ENCODE data around the gene DLL1.

DLL1 gene

DNA sequence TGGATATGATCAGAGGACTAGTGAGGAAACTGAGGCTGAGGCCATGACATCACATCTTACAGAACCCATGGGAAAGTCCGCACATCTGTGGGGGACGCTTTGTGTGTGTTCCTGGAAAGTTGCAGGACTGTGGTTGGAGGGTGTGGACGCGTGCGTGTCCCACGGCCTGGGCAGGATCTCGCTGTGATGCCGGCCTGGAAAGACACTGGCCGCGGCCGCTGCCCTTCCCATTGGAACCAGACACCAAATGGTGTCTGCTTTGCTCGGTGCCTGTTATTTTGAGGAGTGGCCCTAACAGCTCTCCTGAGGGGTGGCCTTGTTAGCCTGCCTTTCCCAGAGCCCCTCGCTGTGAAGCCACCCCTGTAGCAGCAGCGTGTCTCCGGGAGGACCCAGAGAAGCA lies 41.1 kb downstream of the DLL1 start:
- no peak for DNase-seq

- no peak for DNase-seq
Measured at GRCh38 chr6:170248861-170249600, 41.8 kb downstream of the DLL1 start.

- no peak for DNase-seq
Measured at GRCh38 chr6:170248111-170248805, 42.6 kb downstream of the DLL1 start.

DNA sequence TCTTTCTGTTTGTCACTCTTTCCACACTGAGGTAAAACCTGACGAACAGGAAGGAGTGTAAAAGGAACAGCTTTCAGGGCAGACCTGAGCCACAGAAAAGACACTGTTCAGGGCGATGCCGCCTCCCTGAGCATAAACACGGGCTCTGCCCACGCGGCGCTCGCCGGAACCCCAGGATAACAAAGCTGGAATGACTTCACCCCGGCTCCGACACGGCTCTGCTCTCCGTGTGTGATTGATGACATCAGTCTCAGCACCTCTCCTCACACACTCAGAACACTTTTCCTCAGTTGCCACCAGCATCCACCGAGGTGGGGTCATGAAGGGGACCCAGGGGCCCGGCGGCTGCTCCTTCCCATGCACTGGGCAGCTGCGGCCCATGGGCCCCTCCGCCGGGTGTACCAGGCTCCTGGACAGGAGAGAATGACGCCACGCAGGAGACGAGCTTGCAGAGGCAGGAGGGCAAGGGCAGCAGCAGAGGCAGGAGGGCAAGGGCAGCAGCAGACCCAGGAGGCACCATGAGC lies 43.6 kb downstream of the DLL1 start:
- DNase-seq, result no peak

- DNase-seq, result no peak
Measured at GRCh38 chr6:170245475-170245992, 45.3 kb downstream of the DLL1 start.

GRCh38 chr6:170244721-170245474 lies 46.0 kb downstream of the DLL1 start:
- no peak for DNase-seq

DNA sequence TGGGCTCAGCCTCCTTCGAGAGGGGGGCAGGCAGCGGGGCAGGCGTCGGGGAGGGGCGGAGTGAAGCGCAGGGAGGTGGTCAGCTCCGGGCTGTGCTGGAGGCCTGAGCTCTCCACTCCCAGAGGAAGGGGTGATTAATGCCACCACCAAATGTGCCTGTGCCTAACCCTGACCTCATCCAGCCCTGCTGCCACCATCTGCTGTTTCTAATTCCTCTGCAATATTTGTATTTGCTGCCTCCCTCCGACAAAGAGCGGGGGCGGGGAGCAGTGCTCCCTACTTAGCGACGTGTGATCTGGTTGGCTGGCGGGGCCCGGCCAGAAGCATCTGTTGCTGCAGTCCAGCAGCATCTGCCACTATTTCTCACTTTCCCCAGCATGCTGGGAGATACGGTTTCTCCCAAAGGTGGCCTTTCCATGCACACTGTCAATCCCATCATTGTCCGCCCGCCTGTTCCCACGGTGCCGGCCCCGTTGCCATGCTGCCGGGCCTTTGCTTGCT lies 47.0 kb downstream of the DLL1 start:
- DNase-seq, result no peak

- no peak for DNase-seq
Measured at GRCh38 chr6:170243386-170243785, 47.5 kb downstream of the DLL1 start.

GRCh38 chr6:170238741-170239565 lies 51.9 kb downstream of the DLL1 start:
- DNase-seq, result no peak

DNA sequence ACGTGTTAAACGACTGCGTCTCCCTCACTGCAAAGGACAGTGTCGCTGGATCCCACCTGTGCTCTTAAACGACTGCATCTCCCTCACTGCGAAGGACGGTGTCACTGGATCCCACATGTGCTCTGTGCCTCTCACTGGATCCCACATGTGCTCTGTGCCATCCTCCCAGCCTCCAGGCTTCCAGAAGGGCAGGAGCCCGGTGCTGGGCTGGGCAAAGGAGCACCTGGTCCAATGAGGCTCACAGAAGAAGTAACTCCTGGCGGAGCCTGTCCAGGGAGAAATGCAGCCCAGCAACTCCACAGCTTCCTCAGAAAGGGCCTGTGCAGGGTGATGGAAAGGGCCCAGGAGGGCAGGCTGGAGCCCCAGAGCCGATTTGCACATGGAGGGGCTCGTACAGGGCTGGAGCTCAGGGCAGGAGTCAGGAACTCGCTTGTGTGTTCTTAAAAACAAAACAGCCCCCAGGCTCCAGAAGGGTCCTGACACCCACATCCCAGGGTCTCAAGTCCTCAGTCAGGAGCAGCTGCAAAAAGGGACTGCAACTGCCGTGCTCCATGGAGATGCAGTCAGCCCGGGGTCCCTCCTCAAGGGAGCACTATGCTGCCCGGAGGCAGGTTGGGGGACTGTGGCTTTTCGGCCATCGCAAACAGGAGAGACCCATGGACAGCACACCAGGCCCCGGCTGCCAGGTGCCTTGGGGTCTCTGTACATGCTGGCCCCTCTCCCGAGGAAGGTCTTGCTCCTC lies 52.7 kb downstream of the DLL1 start:
- no peak for DNase-seq

- no peak for DNase-seq
Measured at GRCh38 chr6:170236131-170236836, 54.6 kb downstream of the DLL1 start.

- DNase-seq, result no peak
Measured at GRCh38 chr6:170235391-170236125, 55.3 kb downstream of the DLL1 start.

GRCh38 chr6:170234419-170234818 lies 56.5 kb downstream of the DLL1 start:
- no peak for DNase-seq

DNA sequence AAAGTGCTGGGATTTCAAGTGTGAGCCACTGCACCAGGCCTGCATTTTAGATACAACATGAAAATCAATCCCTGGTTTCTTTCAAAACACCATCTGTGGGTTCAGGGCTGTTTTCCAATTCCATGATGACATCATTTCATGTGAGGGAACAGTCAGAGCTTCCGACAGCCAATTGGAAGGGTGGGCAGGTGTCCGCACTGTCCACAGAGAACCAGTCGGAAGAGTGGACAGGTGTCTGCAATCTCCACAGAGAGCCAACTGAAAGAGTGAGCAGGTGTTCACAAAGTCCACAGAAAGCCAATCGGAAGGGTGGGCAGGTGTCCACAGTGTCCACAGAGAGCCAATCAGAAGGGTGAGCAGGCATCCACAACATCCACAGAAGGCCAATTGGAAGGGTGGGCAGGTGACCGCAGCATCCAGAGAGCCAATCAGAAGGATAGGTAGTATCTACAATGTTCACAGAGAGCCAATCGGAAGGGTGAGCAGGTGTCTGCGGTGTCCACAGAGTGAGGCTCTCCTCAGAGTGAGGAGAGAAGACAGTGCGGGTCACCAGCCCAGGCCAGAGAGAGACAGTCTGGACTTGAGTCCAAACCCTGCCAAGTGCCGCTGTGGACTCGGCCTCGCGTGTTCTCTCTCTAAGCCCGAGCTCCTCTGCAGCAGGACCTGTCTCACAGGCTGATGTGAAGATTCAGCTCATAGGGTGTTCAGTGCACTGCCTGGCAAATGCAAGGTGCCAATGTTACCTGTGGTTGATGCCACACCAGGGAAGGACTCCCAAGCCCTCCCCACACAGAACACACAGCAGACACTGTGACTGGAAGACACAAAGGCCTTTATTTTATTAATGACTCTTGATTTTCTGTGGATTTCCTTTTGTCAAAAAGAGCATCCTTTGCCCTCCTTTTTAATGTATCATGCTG lies 57.3 kb downstream of the DLL1 start:
- DNase-seq, result no peak

All from activated CD8-positive, alpha-beta memory T cell treated with anti-CD3 and anti-CD28 coated beads, Interleukin-2, amount 50 U/mL, for 48 hours (primary cell).